Activated CD4-positive, alpha-beta T cell treated with anti-CD3 and anti-CD28 coated beads, Interleukin-2, amount 50 U/mL, for 48 hours (primary cell): Measurements from ENCODE around the gene ACTA1.
"Not testable (repeated sequence)": the region's sequence is repeated elsewhere in the genome, so short reads cannot be mapped to it uniquely, and the experiment has no call there.

Experiments used
- DNase-seq, 2 experiments: peaks; one replicate each; pipeline ENCODE4 v3.0.0-alpha.2; 2020

ACTA1 gene

GRCh38 chr1:229434005-229434640 lies at the start of gene ACTA1:
TSS of gene ACTA1 (minus strand) at chr1:229434094. CDS start at chr1:229433115, 979 bp downstream.
- no peak for DNase-seq

- no peak for DNase-seq
These were observed 48.6 kb upstream of the ACTA1 start for GRCh38 chr1:229482511-229482910.

- no peak for DNase-seq
These were observed 46.6 kb upstream of the ACTA1 start for GRCh38 chr1:229480495-229480894.

GRCh38 chr1:229479660-229480399 lies 45.9 kb upstream of the ACTA1 start:
- DNase-seq: no peak

GRCh38 chr1:229478852-229479251 lies 45.0 kb upstream of the ACTA1 start:
- DNase-seq: no peak

GRCh38 chr1:229475859-229476258 lies 42.0 kb upstream of the ACTA1 start:
- DNase-seq: not testable (repeated sequence)

GRCh38 chr1:229474509-229474908 lies 40.6 kb upstream of the ACTA1 start:
- DNase-seq: no peak

- DNase-seq: no peak
These were observed 37.3 kb upstream of the ACTA1 start for GRCh38 chr1:229471175-229471574.

- no peak for DNase-seq
These were observed 36.6 kb upstream of the ACTA1 start for GRCh38 chr1:229470406-229471043.

GRCh38 chr1:229466887-229467286 lies 33.0 kb upstream of the ACTA1 start:
- DNase-seq: no peak

- no peak for DNase-seq
These were observed 30.8 kb upstream of the ACTA1 start for GRCh38 chr1:229464672-229465071.

GRCh38 chr1:229461032-229461668 lies 27.3 kb upstream of the ACTA1 start:
- no peak for DNase-seq

GRCh38 chr1:229459815-229460214 lies 25.9 kb upstream of the ACTA1 start:
- no peak for DNase-seq

GRCh38 chr1:229457436-229457835 lies 23.5 kb upstream of the ACTA1 start:
- no peak for DNase-seq

GRCh38 chr1:229456016-229456415 lies 22.1 kb upstream of the ACTA1 start:
- no peak for DNase-seq

GRCh38 chr1:229454056-229454455 lies 20.2 kb upstream of the ACTA1 start:
- DNase-seq: no peak

GRCh38 chr1:229452956-229453801 lies 19.3 kb upstream of the ACTA1 start:
- DNase-seq: no peak

GRCh38 chr1:229448845-229449244 lies 15.0 kb upstream of the ACTA1 start:
- no peak for DNase-seq

- no peak for DNase-seq
These were observed 14.5 kb upstream of the ACTA1 start for GRCh38 chr1:229448354-229448753.

GRCh38 chr1:229447809-229448252 lies 13.9 kb upstream of the ACTA1 start:
- DNase-seq: no peak

- no peak for DNase-seq
These were observed 11.9 kb upstream of the ACTA1 start for GRCh38 chr1:229445828-229446227.

- DNase-seq: no peak
These were observed 7.1 kb upstream of the ACTA1 start for GRCh38 chr1:229440851-229441537.
